T-helper 1 cell treated with Interleukin-12 subunit alpha and Interleukin-12 subunit beta and Interleukin-4 antibody, amounts not matched to agents 30 μg/mL and 1 μg/mL, for 36 hours (primary cell): ENCODE data around the gene TUBGCP6.
A peak's percentile ranks its signal among the peaks of the same experiment; 100 is the strongest.

ENCODE experiments used
- H3K27ac Mint-ChIP-seq: one replicate; pipeline ENCODE4 v1.8.0; 2021; ENCODE audit warnings: mild to moderate bottlenecking, mixed read lengths
- H3K27me3 Mint-ChIP-seq: one replicate; pipeline ENCODE4 v1.8.0; 2021; ENCODE audit warnings: low read depth, mixed read lengths
- H3K36me3 Mint-ChIP-seq: one replicate; pipeline ENCODE4 v1.8.0; 2021; ENCODE audit warnings: low read depth, mixed read lengths
- H3K4me1 Mint-ChIP-seq: one replicate; pipeline ENCODE4 v1.8.0; 2021; ENCODE audit warnings: low read depth, mixed read lengths
- H3K4me3 Mint-ChIP-seq: one replicate; pipeline ENCODE4 v1.8.0; 2021; ENCODE audit warnings: mild to moderate bottlenecking, moderate library complexity, mixed read lengths
- H3K9me3 Mint-ChIP-seq: one replicate; pipeline ENCODE4 v1.8.0; 2021; ENCODE audit warnings: mixed read lengths

Gene TUBGCP6

DNA sequence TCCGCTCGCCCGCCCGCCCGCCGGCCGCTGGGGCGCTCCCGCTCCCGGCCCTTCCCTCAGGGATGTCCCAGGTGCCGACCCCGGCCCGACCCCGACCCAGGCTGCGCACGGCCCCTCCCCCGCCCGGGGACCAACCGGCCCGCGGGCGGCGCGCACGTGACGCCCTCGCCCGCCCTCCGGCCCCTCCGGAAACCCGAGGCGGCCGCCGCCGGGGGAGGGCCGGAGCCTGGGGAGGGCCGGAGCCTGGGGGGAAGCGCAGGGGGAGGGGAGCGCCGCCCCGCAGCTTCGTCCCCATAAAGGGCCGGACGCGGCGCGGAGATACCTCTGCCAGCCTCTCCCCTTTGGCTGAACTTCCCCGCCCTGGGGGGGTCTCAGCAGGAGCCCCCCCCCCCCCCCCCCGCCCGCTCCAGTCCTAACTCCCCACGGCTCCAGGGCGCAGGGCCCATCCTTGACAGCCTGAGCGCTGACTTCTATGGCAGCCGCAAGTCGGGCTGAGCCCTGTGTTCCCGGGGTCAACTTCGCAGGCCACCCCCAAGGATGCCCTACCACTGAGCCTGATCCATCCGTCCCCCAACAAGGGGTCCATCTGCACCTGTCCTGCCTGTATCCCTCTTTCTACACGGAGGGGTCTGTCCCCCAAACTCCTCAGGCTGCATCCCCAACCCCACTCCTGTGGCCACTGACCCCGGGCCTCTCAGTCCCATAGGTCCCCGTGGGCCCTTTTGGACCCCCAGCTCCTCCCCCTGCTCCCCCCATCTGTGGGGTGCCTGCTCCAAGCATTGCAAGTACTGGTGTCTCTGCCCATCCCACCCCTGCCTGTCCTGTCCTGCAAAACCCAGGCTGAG lies 17.0 kb upstream of the TUBGCP6 start, which contains the start of gene MAPK12:
TSS of gene MAPK12 (minus strand) at position 69 of the 845 bp plus-strand sequence. CDS start 174 bp downstream, outside the sequence.
- Mint-ChIP-seq H3K4me1 (peaks cover 4% of the 10 kb centered on the region), H3K36me3 (peaks cover 3% of the 10 kb centered on the region), H3K27me3 (peaks cover 10% of the 10 kb centered on the region), H3K9me3 (no peaks in the 10 kb centered on the region), H3K4me3 (peak within 1 kb of the TSS; percentile 70), H3K27ac (peak within 1 kb of the TSS; percentile 9)

DNA sequence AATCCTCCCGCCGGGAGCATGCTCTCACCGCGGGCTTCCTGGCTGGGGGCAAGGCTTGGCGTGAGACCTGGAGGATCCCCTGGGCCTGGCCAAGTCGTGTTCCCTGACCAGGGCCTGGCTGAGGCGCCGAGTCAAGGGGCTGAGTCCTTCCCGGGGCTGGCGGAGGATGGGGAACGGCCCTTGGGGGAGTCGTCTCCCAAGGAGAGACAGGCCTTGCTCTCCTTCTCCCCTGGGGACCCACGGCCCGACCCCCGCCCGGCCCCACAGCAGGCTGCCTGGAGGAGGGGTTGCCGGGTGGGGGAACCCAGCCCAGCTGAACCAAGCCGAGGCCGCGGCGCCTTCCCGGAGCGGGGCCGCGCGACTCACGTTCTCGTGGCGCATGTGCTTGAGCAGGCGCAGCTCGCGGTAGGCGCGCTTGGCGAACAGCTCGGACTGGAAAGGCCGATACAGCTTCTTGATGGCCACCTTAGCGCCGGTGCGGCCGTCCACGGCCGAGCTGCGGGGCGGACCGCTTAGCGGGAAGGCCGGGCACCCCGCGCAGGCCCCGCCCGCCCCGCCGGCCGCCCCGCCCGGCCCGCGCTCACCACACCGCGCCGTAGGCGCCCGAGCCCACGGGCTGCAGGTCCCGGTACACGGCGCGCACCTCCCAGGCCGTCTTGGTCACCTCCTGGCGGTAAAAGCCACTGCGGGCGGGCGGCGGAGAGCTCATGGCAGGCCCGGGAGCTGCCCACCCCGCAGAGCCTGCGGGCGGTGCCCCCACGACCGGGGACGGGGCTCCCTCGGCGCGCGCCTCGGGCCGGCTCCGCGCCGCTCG lies 16.2 kb upstream of the TUBGCP6 start:
- Mint-ChIP-seq H3K27me3 (peaks cover 10% of the 10 kb centered on the region), H3K4me1 (peaks cover 4% of the 10 kb centered on the region), H3K4me3 (no peak overlapping the region)

GRCh38 chr22:50260434-50260800 lies 15.6 kb upstream of the TUBGCP6 start:
- H3K4me3 Mint-ChIP-seq, result peak overlapping the region; percentile 21
- H3K4me1 Mint-ChIP-seq, result peaks cover 4% of the 10 kb centered on the region
- no peaks in the 10 kb centered on the region for H3K9me3 Mint-ChIP-seq
- no peak overlapping the region for H3K27ac Mint-ChIP-seq
- H3K27me3 Mint-ChIP-seq, result peaks cover 10% of the 10 kb centered on the region
- peaks cover 2% of the 10 kb centered on the region for H3K36me3 Mint-ChIP-seq

More for the DNA sequence above, 16.2 kb upstream of the TUBGCP6 start:
- Mint-ChIP-seq H3K9me3 (no peaks in the 10 kb centered on the region), H3K36me3 (peaks cover 3% of the 10 kb centered on the region), H3K27ac (no peak overlapping the region)

DNA sequence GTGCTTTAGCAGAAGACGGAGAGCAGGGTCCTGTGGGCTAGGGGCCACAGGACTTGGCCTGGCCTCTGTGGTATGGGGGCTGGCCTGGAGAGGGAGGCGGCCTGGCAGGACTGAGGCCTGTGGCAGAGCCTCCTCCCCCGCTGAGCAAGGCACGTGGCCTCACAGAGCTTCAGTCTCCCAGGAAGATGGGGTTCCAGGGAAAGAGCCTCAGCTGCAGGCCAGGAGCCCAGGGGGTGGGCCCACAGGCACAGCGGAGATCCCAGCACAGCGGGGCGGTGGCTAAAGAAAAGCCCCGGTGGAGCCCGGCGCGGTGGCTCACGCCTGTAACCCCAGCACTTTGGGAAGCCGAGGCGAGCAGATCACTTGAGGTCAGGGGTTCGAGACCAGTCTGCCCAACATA lies 14.5 kb upstream of the TUBGCP6 start:
- H3K27ac Mint-ChIP-seq, result no peak overlapping the region
- H3K9me3 Mint-ChIP-seq, result no peaks in the 10 kb centered on the region
- H3K4me3 Mint-ChIP-seq, result no peak overlapping the region
- H3K27me3 Mint-ChIP-seq, result peaks cover 10% of the 10 kb centered on the region
- H3K4me1 Mint-ChIP-seq, result peaks cover 4% of the 10 kb centered on the region
- no peaks in the 10 kb centered on the region for H3K36me3 Mint-ChIP-seq

GRCh38 chr22:50258361-50259292 lies 13.8 kb upstream of the TUBGCP6 start:
- H3K9me3 Mint-ChIP-seq, result no peaks in the 10 kb centered on the region
- H3K27me3 Mint-ChIP-seq, result peaks cover 10% of the 10 kb centered on the region
- H3K4me1 Mint-ChIP-seq, result peaks cover 4% of the 10 kb centered on the region
- H3K4me3 Mint-ChIP-seq, result no peak overlapping the region
- H3K36me3 Mint-ChIP-seq, result no peaks in the 10 kb centered on the region
- H3K27ac Mint-ChIP-seq, result no peak overlapping the region

- Mint-ChIP-seq H3K27me3 (peaks cover 10% of the 10 kb centered on the region), H3K36me3 (no peaks in the 10 kb centered on the region), H3K9me3 (no peaks in the 10 kb centered on the region), H3K4me1 (peaks cover 4% of the 10 kb centered on the region), H3K4me3 (no peak overlapping the region), H3K27ac (no peak overlapping the region)
These were observed 12.9 kb upstream of the TUBGCP6 start for GRCh38 chr22:50257451-50258360.

DNA sequence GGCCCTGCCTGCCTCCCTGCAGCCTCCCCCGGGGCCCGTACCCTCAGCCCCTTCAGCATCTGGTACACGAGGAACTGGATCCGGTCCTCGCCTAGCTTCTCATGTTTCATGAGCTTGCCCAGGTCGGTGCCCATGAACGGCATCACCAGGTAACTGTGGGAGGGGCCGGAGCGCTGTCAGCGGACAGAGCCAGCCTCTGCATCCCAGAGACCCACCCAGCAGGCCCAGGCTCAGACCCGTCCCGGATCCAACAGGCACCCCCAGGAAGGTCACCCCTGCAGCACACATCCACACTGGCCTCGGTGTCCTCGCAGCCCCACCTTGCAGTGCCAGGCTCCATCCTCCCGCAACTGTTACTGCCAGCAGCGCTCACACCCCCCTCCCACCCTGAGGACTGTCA lies 12.2 kb upstream of the TUBGCP6 start:
- peaks cover 5% of the 10 kb centered on the region for H3K27me3 Mint-ChIP-seq
- H3K4me3 Mint-ChIP-seq, result no peak overlapping the region

GRCh38 chr22:50256258-50256862 lies 11.5 kb upstream of the TUBGCP6 start:
- Mint-ChIP-seq H3K27me3 (peaks cover 3% of the 10 kb centered on the region), H3K36me3 (no peaks in the 10 kb centered on the region), H3K9me3 (no peaks in the 10 kb centered on the region), H3K4me1 (no peaks in the 10 kb centered on the region), H3K4me3 (no peak overlapping the region), H3K27ac (no peak overlapping the region)

More for the DNA sequence above, 12.2 kb upstream of the TUBGCP6 start:
- peaks cover under 1% of the 10 kb centered on the region for H3K4me1 Mint-ChIP-seq
- no peaks in the 10 kb centered on the region for H3K9me3 Mint-ChIP-seq
- no peaks in the 10 kb centered on the region for H3K36me3 Mint-ChIP-seq
- H3K27ac Mint-ChIP-seq, result no peak overlapping the region

GRCh38 chr22:50255607-50256006 lies 10.8 kb upstream of the TUBGCP6 start:
- H3K27me3 Mint-ChIP-seq, result peaks cover 3% of the 10 kb centered on the region

GRCh38 chr22:50255099-50255498 lies 10.3 kb upstream of the TUBGCP6 start:
- Mint-ChIP-seq H3K36me3 (peaks cover 1% of the 10 kb centered on the region), H3K27ac (no peak overlapping the region), H3K27me3 (peaks cover 3% of the 10 kb centered on the region), H3K4me3 (no peak overlapping the region), H3K9me3 (no peaks in the 10 kb centered on the region), H3K4me1 (peaks cover 5% of the 10 kb centered on the region)

More at GRCh38 chr22:50255607-50256006, 10.8 kb upstream of the TUBGCP6 start:
- H3K36me3 Mint-ChIP-seq, result peaks cover 1% of the 10 kb centered on the region
- H3K27ac Mint-ChIP-seq, result no peak overlapping the region
- H3K9me3 Mint-ChIP-seq, result no peaks in the 10 kb centered on the region
- H3K4me1 Mint-ChIP-seq, result peaks cover 1% of the 10 kb centered on the region
- no peak overlapping the region for H3K4me3 Mint-ChIP-seq

GRCh38 chr22:50253941-50254340 lies 9.1 kb upstream of the TUBGCP6 start:
- peaks cover 5% of the 10 kb centered on the region for H3K4me1 Mint-ChIP-seq
- H3K9me3 Mint-ChIP-seq, result no peaks in the 10 kb centered on the region

DNA sequence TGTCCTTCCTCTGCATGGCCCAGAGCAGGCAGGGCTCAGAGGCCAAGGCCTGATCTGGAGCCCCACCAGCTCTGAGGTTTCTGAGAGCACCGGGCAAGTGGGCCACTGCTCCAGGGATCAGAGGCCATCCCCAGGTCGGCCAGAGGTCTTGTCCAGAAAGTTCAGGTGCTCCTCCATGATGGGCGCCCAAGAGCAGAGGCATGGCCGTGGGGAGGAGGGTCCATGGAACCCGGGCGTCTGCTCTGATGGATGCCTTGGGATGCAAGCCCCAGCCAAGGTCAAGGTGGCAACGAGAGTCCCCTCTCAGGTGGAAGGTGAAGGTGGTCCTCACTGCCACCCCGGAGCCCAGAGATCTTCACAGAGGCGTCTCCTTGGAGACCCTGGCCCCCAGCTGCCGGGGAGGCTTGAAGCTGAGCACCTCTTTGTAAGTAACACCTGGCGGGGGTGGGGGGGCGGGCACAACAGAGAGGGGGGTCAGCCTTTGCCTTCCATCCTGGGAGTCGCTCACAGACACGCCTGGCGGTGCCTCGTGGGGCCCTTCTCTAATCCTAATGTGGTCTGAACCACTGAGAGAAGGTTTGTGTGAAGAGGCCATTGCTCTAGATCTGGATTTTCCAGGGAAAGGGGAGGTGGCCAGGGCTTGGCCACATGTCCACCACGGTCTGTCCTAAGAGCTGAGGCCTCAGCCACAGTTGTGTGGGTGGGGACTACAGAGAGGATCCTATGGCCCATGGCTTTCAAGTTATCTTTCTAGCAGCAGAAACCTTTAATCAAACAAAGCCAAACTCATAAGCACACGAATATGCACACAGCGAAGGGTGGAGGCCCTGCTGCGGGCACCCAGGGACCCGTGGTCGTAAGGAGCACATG lies 8.5 kb upstream of the TUBGCP6 start:
- Mint-ChIP-seq H3K4me3 (no peak overlapping the region), H3K36me3 (peaks cover 1% of the 10 kb centered on the region), H3K4me1 (peaks cover 5% of the 10 kb centered on the region), H3K9me3 (no peaks in the 10 kb centered on the region), H3K27me3 (no peaks in the 10 kb centered on the region), H3K27ac (no peak overlapping the region)

More at GRCh38 chr22:50253941-50254340, 9.1 kb upstream of the TUBGCP6 start:
- H3K4me3 Mint-ChIP-seq, result no peak overlapping the region
- H3K36me3 Mint-ChIP-seq, result peaks cover 1% of the 10 kb centered on the region
- peaks cover 1% of the 10 kb centered on the region for H3K27me3 Mint-ChIP-seq
- no peak overlapping the region for H3K27ac Mint-ChIP-seq
